HPDE6-E6E7 (cell line): ENCODE results near the gene MVD.
"Not testable (repeated sequence)": the region's sequence is repeated elsewhere in the genome, so short reads cannot be mapped to it uniquely, and the experiment has no call there.

Experiments
- DNase-seq: peaks from one replicate; pipeline ENCODE4 v3.0.0; 2011; ENCODE audit warnings: missing footprints; ENCODE audit errors: extremely low spot score

MVD gene

GRCh38 chr16:88624977-88625576, 37.8 kb downstream of the MVD start:
- DNase-seq, result no peak

- no peak for DNase-seq
Observed at GRCh38 chr16:88624481-88624880, 38.4 kb downstream of the MVD start.

GRCh38 chr16:88623858-88624257, 39.0 kb downstream of the MVD start:
- no peak for DNase-seq

GRCh38 chr16:88622866-88623265, 40.0 kb downstream of the MVD start:
- DNase-seq, result no peak

- no peak for DNase-seq
Observed at GRCh38 chr16:88622125-88622524, 40.8 kb downstream of the MVD start.

GRCh38 chr16:88619859-88620815, 42.8 kb downstream of the MVD start:
- DNase-seq, result no peak

- DNase-seq, result no peak
Observed at GRCh38 chr16:88618956-88619667, 43.8 kb downstream of the MVD start.

GRCh38 chr16:88618182-88618955, 44.5 kb downstream of the MVD start:
- no peak for DNase-seq

- no peak for DNase-seq
Observed at GRCh38 chr16:88617268-88618031, 45.4 kb downstream of the MVD start.

- DNase-seq, result no peak
Observed at GRCh38 chr16:88616736-88617135, 46.2 kb downstream of the MVD start.

GRCh38 chr16:88616320-88616719, 46.6 kb downstream of the MVD start:
- DNase-seq, result no peak

- no peak for DNase-seq
Observed at GRCh38 chr16:88614818-88615580, 47.9 kb downstream of the MVD start.

GRCh38 chr16:88613911-88614817, 48.7 kb downstream of the MVD start:
- DNase-seq, result no peak

GRCh38 chr16:88613293-88613692, 49.6 kb downstream of the MVD start:
- no peak for DNase-seq

- DNase-seq, result no peak
Observed at GRCh38 chr16:88610909-88611812, 51.7 kb downstream of the MVD start.

GRCh38 chr16:88610080-88610479, 52.8 kb downstream of the MVD start:
- DNase-seq, result no peak

GRCh38 chr16:88609426-88609825, 53.5 kb downstream of the MVD start:
- not testable (repeated sequence) for DNase-seq

- no peak for DNase-seq
Observed at GRCh38 chr16:88608076-88608475, 54.8 kb downstream of the MVD start.
